Ascending aorta (tissue), 2 donors: ENCODE results near the gene ARL8B. TPM values are rescaled to one million over a fixed set of nuclear protein-coding genes. Genes with fewer than 3 reads are reported as not detected.
"Not testable (repeated sequence)": the region's sequence is repeated elsewhere in the genome, so short reads cannot be mapped to it uniquely, and the experiment has no call there.

Source experiments
- DNase-seq, 2 donors: peaks; one replicate each; pipeline ENCODE4 v3.0.0-alpha.2; 2019; ENCODE audit warnings: low spot score in 2 of 2
- H3K27ac ChIP-seq, 2 donors: fragments of 200-600 bp; sonication (generic); one replicate each; pipeline ENCODE4 v1.5.1; 2016 to 2017; ENCODE audit warnings: mild to moderate bottlenecking in 1 of 2
- H3K27me3 ChIP-seq: fragments of 200-600 bp; sonication (generic); one replicate; pipeline ENCODE4 v1.5.1; 2017
- H3K36me3 ChIP-seq, 2 donors: fragments of 200-600 bp; sonication (generic); one replicate each; pipeline ENCODE4 v1.5.1; 2016
- H3K4me1 ChIP-seq, 2 donors: fragments of 200-600 bp; sonication (generic); one replicate each; pipeline ENCODE4 v1.5.1; 2016 to 2017; ENCODE audit warnings: mild to moderate bottlenecking in 1 of 2
- H3K4me3 ChIP-seq, 2 donors: fragments of 200-600 bp; sonication (generic); one replicate each; pipeline ENCODE4 v1.5.1; 2016 to 2017; ENCODE audit warnings: mild to moderate bottlenecking in 1 of 2
- H3K9me3 ChIP-seq, 2 donors: fragments of 200-600 bp; sonication (generic); one replicate each; pipeline ENCODE4 v1.5.1; 2016
- CTCF ChIP-seq, 3 experiments: fragments of 200-600 bp in 2 of 3; fragments of 450-650 bp in 1 of 3; sonication (generic) in 2 of 3; IDR thresholded peaks; one replicate each; pipeline ENCODE4 v1.5.1; 2016 to 2019; ENCODE audit warnings: antibody characterized with exemption in 3 of 3, mild to moderate bottlenecking in 1 of 3, moderate library complexity in 1 of 3
- intact Hi-C: fragments of 100-400 bp; cut with DNase I; formaldehyde crosslinking; loops from one replicate; pipeline ENCODE4 v1.15.1; 2023
- total RNA-seq: library from RNA; depleted of rRNA; stranded (reverse); fragments of >200 nt; gene quantifications from one replicate; pipeline ENCODE4 v1.1.0, GENCODE V29; 2016

The ARL8B gene
- total RNA-seq, 1 donor from 2014 or later = 6.4 TPM

GRCh38 chr3:5143464-5143863, 21.4 kb downstream of the ARL8B start:
- Histone ChIP-seq H3K36me3 (no peaks in the 10 kb centered on the region), H3K27ac (no peak overlapping the region), H3K27me3 (no peaks in the 10 kb centered on the region), H3K4me3 (no peak overlapping the region), H3K9me3 (no peaks in the 10 kb centered on the region), H3K4me1 (peaks cover 9 to 23% of the 10 kb centered on the region in 2 donors)
- no peak for DNase-seq
- no peak for TF ChIP-seq CTCF (IDR thresholded peaks at IDR 0.05)
- intact Hi-C loops = no loop called here

DNA sequence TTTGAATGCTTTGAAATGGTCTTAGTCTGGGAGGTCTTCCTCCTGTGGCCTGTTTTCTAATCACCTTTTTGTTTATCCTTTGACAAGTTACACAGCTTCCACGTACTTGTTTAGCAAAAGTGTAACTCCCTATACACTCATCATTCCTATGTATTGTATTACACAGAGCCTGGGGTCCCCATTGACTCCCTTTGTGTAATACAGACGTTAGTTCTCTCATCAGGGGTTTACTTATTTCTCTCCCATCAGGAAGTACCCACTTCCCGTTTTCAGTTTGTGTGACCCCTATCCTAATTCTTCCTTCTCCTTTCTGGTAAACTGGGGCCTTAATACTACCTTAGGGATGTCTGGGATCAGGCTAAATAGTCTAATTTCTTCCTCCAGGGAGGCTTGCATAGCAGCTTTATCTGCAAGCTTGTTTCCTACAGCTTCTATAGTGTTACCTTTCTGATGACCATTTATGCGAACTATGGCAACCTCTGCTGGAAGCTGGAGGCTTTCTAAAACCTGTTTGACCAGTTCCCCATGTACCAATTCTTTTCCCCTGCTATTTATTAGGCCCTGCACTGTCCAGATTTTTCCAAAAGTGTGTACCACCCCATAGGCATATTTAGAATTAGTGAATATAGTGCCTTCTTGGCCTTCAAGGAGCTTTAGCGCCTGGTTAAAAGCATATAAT, 22.4 kb downstream of the ARL8B start:
- Histone ChIP-seq H3K27me3 (no peaks in the 10 kb centered on the region), H3K27ac (no peak overlapping the region), H3K9me3 (no peaks in the 10 kb centered on the region), H3K36me3 (no peaks in the 10 kb centered on the region), H3K4me3 (no peak overlapping the region), H3K4me1 (peaks cover 2 to 13% of the 10 kb centered on the region in 2 donors)
- intact Hi-C loops = no loop called here
- DNase-seq = no peak
- TF ChIP-seq CTCF (IDR thresholded peaks at IDR 0.05) = no peak

DNA sequence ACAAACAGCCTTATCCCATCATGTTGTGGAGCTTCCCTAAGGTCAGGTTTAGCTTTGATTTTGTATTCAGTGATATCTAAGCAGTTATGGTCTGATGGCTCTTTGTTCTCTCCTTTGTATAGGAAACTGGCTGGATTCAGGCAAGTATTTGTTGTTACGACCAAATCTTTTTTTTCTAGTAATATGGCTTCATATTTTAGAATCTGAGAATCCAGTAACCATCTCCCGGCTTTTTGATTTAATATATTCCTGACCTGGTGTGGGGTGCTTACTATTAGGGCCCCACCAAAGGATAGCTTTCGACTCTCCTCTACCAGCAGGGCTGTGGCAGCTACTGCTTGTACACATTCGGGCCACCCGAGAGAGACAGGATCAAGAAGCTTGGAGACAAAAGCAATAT, 23.0 kb downstream of the ARL8B start:
- no peaks in the 10 kb centered on the region for H3K36me3 ChIP-seq
- intact Hi-C loops = no loop called here
- peaks cover 0 to 8% of the 10 kb centered on the region in 2 donors for H3K4me1 ChIP-seq
- TF ChIP-seq CTCF (IDR thresholded peaks at IDR 0.05) = no peak
- H3K9me3 ChIP-seq = no peaks in the 10 kb centered on the region
- H3K4me3 ChIP-seq = no peak overlapping the region
- H3K27me3 ChIP-seq = no peaks in the 10 kb centered on the region
- DNase-seq = no peak
- H3K27ac ChIP-seq = no peak overlapping the region

- H3K27me3 ChIP-seq, H3K4me3 ChIP-seq, H3K9me3 ChIP-seq, intact Hi-C loops, H3K27ac ChIP-seq, H3K4me1 ChIP-seq, DNase-seq, H3K36me3 ChIP-seq: not testable (repeated sequence)
Measured at GRCh38 chr3:5147152-5147551, 25.1 kb downstream of the ARL8B start.

DNA sequence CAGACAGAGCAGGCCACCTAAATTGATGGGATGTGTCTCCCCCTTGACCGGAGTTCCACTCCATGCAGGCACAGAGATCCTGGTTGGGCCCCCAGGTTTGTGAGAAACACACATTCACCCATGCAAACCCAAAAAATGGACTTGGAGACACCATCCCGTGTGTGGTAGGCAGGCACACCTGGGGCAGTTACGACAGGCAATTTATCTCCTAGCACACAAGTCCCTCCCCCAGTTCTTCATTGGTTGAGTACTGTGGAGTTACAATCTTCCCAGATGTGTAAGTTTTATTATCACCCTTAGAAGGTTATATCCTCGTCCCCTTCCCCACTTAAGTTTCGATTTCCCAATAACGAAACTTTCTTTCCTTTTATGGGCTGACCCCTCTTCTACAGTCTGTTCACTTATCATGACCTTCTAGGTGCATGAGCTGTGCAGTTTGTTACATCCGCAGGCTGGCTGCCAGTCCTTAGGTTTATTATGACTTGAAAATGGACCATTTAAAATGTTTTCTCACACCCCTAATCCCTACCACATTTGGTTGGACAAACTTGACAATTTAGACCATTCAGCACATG, 27.3 kb downstream of the ARL8B start:
- Histone ChIP-seq H3K27me3 (no peaks in the 10 kb centered on the region), H3K9me3 (no peaks in the 10 kb centered on the region), H3K4me3 (no peak overlapping the region), H3K36me3 (no peaks in the 10 kb centered on the region), H3K4me1 (no peaks in the 10 kb centered on the region), H3K27ac (no peak overlapping the region)
- no peak for TF ChIP-seq CTCF (IDR thresholded peaks at IDR 0.05)
- intact Hi-C loops = no loop called here
- DNase-seq = no peak

- intact Hi-C loops = no loop called here
- H3K4me3 ChIP-seq = no peak overlapping the region
- H3K27me3 ChIP-seq = no peaks in the 10 kb centered on the region
- no peak for DNase-seq
- no peaks in the 10 kb centered on the region for H3K36me3 ChIP-seq
- no peak for TF ChIP-seq CTCF (IDR thresholded peaks at IDR 0.05)
- H3K27ac ChIP-seq = no peak overlapping the region
- H3K4me1 ChIP-seq = no peaks in the 10 kb centered on the region
- no peaks in the 10 kb centered on the region for H3K9me3 ChIP-seq
Measured at GRCh38 chr3:5151586-5151985, 29.5 kb downstream of the ARL8B start.
